HCT116 (cell line): ENCODE data around the gene GCLC. TPM values are rescaled to one million over a fixed set of nuclear protein-coding genes. Genes with fewer than 3 reads are reported as not detected.

Source experiments
- ATAC-seq: fragments of 200-7000 bp; cut with Tn5 transposase; 2 replicates; pipeline ENCODE4 v1.9.1; 2020; ENCODE audit warnings: mild to moderate bottlenecking, moderate library complexity
- BruUV-seq: library from RNA; stranded (reverse); fragments of 400-500 nt; replicated peaks from 2 replicates; lab custom pipeline; 2021; lab: Mats Ljungman, UMichigan
- CTCF ChIA-PET: fragments of 300-600 bp; sonication (Branson Sonifier 250); formaldehyde crosslinking; loops from one replicate; lab custom pipeline; 2021; ENCODE audit warnings: antibody characterized with exemption; lab: Charles Lee
- POLR2A ChIA-PET: fragments of 300-600, 350-600 bp; sonication (Branson Sonifier 250); formaldehyde crosslinking; loops from one replicate; lab custom pipeline; 2021; ENCODE audit warnings: antibody characterized with exemption; lab: Charles Lee
- RAD21 ChIA-PET, 2 experiments: fragments of 300-600 bp; sonication (Branson Sonifier 250); formaldehyde crosslinking; loops; one replicate each; lab custom pipeline; 2023; ENCODE audit warnings: low total read pairs in 2 of 2; ENCODE audit not compliant: uncharacterized antibody in 2 of 2, unreplicated experiment in 2 of 2, low non-redundant PET in 1 of 2; lab: Charles Lee
- DNase-seq: peaks from one replicate; pipeline ENCODE4 v3.0.0-alpha.2; 2010; ENCODE audit warnings: low read depth, low spot score
- H2AFZ ChIP-seq: fragments of 200-600 bp; shearing (Covaris generic), sonication (generic); 2 replicates; pipeline ENCODE4 v1.6.1; 2017; ENCODE audit warnings: low read depth, mixed run types, mixed read lengths, antibody characterized with exemption, low read length; ENCODE audit not compliant: poor library complexity, severe bottlenecking
- H3K27ac ChIP-seq: 2 replicates; pipeline ENCODE4 v1.5.1; 2012; ENCODE audit warnings: low read depth, low read length
- H3K27me3 ChIP-seq: fragments of 200-600 bp; sonication (generic); 2 replicates; pipeline ENCODE4 v1.6.1; 2016; ENCODE audit warnings: mixed run types, low read length, mixed read lengths; ENCODE audit not compliant: insufficient read depth
- H3K36me3 ChIP-seq, 2 experiments: fragments of 200-500 bp in 1 of 2; fragments of 200-600 bp in 1 of 2; sonication (Bioruptor generic) in 1 of 2; sonication (generic) in 1 of 2; 2 replicates each; pipeline versions ENCODE4 v1.5.1 to v1.6.1; 2014 to 2016; ENCODE audit warnings: low read length in 2 of 2, inconsistent platforms in 1 of 2, mixed read lengths in 1 of 2, mixed run types in 1 of 2; ENCODE audit not compliant: insufficient read depth in 2 of 2, control insufficient read depth in 1 of 2
- H3K4me1 ChIP-seq, 2 experiments: fragments of 200-600 bp in 1 of 2; sonication (generic) in 1 of 2; 2 replicates each; pipeline versions ENCODE4 v1.5.1 to v1.6.1; 2012 to 2017; ENCODE audit warnings: low read length in 2 of 2, inconsistent platforms in 1 of 2, mild to moderate bottlenecking in 1 of 2, mixed read lengths in 1 of 2, mixed run types in 1 of 2, moderate library complexity in 1 of 2; ENCODE audit not compliant: insufficient read depth in 2 of 2, control insufficient read depth in 1 of 2
- H3K4me2 ChIP-seq: fragments of 200-600 bp; sonication (generic); 2 replicates; pipeline ENCODE4 v1.6.1; 2017; ENCODE audit warnings: mixed run types, low read length, mixed read lengths
- H3K4me3 ChIP-seq, 2 experiments: fragments of 200-600 bp in 1 of 2; sonication (generic) in 1 of 2; replicated peaks in 1 of 2; 2 replicates each; pipeline ENCODE4 v1.5.1; 2011 to 2016; ENCODE audit warnings: low read length in 2 of 2, control low read depth in 1 of 2, low read depth in 1 of 2, mild to moderate bottlenecking in 1 of 2, mixed read lengths in 1 of 2, mixed run types in 1 of 2
- H3K79me2 ChIP-seq: fragments of 200-600 bp; sonication (generic); 2 replicates; pipeline ENCODE4 v1.6.1; 2017; ENCODE audit warnings: mild to moderate bottlenecking, mixed run types, low read length, moderate library complexity, mixed read lengths; ENCODE audit not compliant: insufficient read depth
- H3K9ac ChIP-seq: fragments of 200-600 bp; sonication (generic); 2 replicates; pipeline ENCODE4 v1.6.1; 2016; ENCODE audit warnings: low read length, mixed read lengths
- H3K9me2 ChIP-seq: fragments of 200-600 bp; sonication (generic), shearing (Covaris generic); 2 replicates; pipeline ENCODE4 v1.6.1; 2017; ENCODE audit warnings: mixed run types, mild to moderate bottlenecking, moderate library complexity; ENCODE audit not compliant: insufficient read depth
- H3K9me3 ChIP-seq, 2 experiments: fragments of 200-500 bp in 1 of 2; fragments of 200-600 bp in 1 of 2; sonication (Bioruptor generic) in 1 of 2; sonication (generic) in 1 of 2; 2 replicates each; pipeline ENCODE4 v1.6.1; 2014 to 2017; ENCODE audit warnings: low read length in 2 of 2, mixed read lengths in 2 of 2, inconsistent platforms in 1 of 2, low read depth in 1 of 2, mild to moderate bottlenecking in 1 of 2, mixed run types in 1 of 2, moderate library complexity in 1 of 2; ENCODE audit not compliant: control insufficient read depth in 1 of 2, insufficient read depth in 1 of 2
- H4K20me1 ChIP-seq: fragments of 200-600 bp; sonication (generic), shearing (Covaris generic); 2 replicates; pipeline ENCODE4 v1.6.1; 2017; ENCODE audit warnings: mixed run types, mild to moderate bottlenecking, moderate library complexity; ENCODE audit not compliant: insufficient read depth
- CEBPB ChIP-seq: IDR thresholded peaks from 2 replicates; pipeline ENCODE4 v1.6.1; 2012; ENCODE audit warnings: low read depth
- FOSL1 ChIP-seq: IDR thresholded peaks from 2 replicates; pipeline ENCODE4 v1.6.1; 2012; ENCODE audit warnings: low read depth
- REST ChIP-seq: IDR thresholded peaks from 2 replicates; pipeline ENCODE4 v1.6.1; 2012; ENCODE audit warnings: low read depth
- TCF7L2 ChIP-seq: IDR thresholded peaks from 2 replicates; pipeline ENCODE4 v1.7.0; 2011; ENCODE audit warnings: borderline replicate concordance, inconsistent platforms; ENCODE audit not compliant: insufficient read depth, insufficient read length; ENCODE audit errors: extremely low read depth
- ZNF274 ChIP-seq: fragments of 200-500 bp; sonication (Bioruptor generic); IDR thresholded peaks from 2 replicates; pipeline ENCODE4 v1.6.1; 2014; ENCODE audit warnings: mild to moderate bottlenecking, low read depth, low read length, inconsistent platforms
- intact Hi-C: fragments of 100-400 bp; cut with micrococcal nuclease; formaldehyde crosslinking; loops from 2 replicates; pipeline ENCODE4 v1.10.0; 2022
- total RNA-seq: library from RNA; stranded (reverse); gene quantifications from one replicate; pipeline ENCODE4 v1.2.1, GENCODE V29; 2021; ENCODE audit not compliant: unreplicated experiment

Gene GCLC
- total RNA-seq, 1 experiment from 2014 or later: 72.0 TPM

GRCh38 chr6:53520320-53520928, 24.5 kb downstream of the GCLC start:
- Histone ChIP-seq H3K79me2 (peaks cover 53% of the 10 kb centered on the region), H3K27me3 (no peaks in the 10 kb centered on the region), H3K4me2 (no peak overlapping the region), H3K4me1 (peaks cover 0 to 12% of the 10 kb centered on the region in 2 experiments; a peak in 1 of 4 replicates), H3K9me3 (no peaks in the 10 kb centered on the region), H3K27ac (no peak overlapping the region), H2AFZ (no peak overlapping the region), H3K9ac (no peak overlapping the region), H3K36me3 (peaks cover 0 to 14% of the 10 kb centered on the region in 2 experiments; a peak in 1 of 4 replicates), H4K20me1 (peaks cover 8% of the 10 kb centered on the region; the same call in 1 of the 2 replicates), H3K9me2 (no peaks in the 10 kb centered on the region), H3K4me3 (no peak overlapping the region)
- no peak for ATAC-seq
- intact Hi-C loops: no loop called here
- TF ChIP-seq FOSL1: no peak
- TF ChIP-seq REST: no peak
- no peak for TF ChIP-seq ZNF274
- TF ChIP-seq CEBPB: no peak
- no peak for TF ChIP-seq TCF7L2
- no TSS peak for BruUV-seq
- ChIA-PET CTCF (no interaction called here), POLR2A (no interaction called here), RAD21 (no interaction called here)
- DNase-seq: no peak
